Measurements from ENCODE around the gene SCN4B.

DNA sequence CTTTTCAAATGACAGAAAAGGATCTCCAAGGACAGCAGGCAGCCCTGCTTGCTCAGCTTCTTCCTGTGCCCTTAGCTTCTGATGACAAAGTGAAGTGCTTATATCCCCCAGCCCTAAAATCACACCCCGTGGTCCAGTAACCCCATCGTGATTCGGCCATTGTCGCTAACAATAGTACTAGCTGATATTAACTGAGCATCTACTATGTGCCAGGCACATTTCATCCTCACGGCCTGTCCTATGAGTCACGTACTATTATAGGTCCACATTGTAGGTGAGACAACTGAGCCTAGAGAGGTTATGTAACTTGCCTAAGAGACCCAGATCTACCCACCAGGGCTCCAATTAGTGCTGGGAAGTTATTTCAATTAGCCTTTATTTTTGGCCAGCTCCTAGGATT lies 6.1 kb downstream of the SCN4B start:
- TF ChIP-seq, protein P1, sequence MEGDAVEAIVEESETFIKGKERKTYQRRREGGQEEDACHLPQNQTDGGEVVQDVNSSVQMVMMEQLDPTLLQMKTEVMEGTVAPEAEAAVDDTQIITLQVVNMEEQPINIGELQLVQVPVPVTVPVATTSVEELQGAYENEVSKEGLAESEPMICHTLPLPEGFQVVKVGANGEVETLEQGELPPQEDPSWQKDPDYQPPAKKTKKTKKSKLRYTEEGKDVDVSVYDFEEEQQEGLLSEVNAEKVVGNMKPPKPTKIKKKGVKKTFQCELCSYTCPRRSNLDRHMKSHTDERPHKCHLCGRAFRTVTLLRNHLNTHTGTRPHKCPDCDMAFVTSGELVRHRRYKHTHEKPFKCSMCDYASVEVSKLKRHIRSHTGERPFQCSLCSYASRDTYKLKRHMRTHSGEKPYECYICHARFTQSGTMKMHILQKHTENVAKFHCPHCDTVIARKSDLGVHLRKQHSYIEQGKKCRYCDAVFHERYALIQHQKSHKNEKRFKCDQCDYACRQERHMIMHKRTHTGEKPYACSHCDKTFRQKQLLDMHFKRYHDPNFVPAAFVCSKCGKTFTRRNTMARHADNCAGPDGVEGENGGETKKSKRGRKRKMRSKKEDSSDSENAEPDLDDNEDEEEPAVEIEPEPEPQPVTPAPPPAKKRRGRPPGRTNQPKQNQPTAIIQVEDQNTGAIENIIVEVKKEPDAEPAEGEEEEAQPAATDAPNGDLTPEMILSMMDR (conservative IDR thresholded peaks at IDR 0.05) = no peak
- TF ChIP-seq EZH2 (IDR thresholded peaks at IDR 0.05; ENCODE audit: low read depth) = no peak

All from PC-9 (cell line).